Transverse colon (tissue), 3 donors: ENCODE data around the gene WWOX.

ENCODE experiments used
- CTCF ChIP-seq, 5 experiments: fragments of 200-600 bp in 3 of 5; fragments of 450-650 bp in 2 of 5; sonication (generic) in 3 of 5; IDR thresholded peaks; 1 replicate in 2 of 5; 2 replicates in 3 of 5; pipeline ENCODE4 v1.5.1; 2016 to 2017; ENCODE audit warnings: antibody characterized with exemption in 5 of 5, inconsistent platforms in 3 of 5, mild to moderate bottlenecking in 2 of 5, moderate library complexity in 1 of 5
- EP300 ChIP-seq: sonication (generic); formaldehyde crosslinking; IDR thresholded peaks from one replicate; pipeline ENCODE4 v1.6.1; 2017; ENCODE audit warnings: antibody characterized with exemption, low read depth
- POLR2A ChIP-seq: fragments of 450-650 bp; IDR thresholded peaks from one replicate; pipeline ENCODE4 v1.6.1; 2016; ENCODE audit warnings: antibody characterized with exemption, mild to moderate bottlenecking, moderate library complexity

GRCh38 chr16:79156761-79157160, 1057.3 kb downstream of the WWOX start:
- TF ChIP-seq CTCF (IDR thresholded peaks at IDR 0.05) = no peak
- TF ChIP-seq POLR2A = no peak
- no peak for TF ChIP-seq EP300
